NCI-H1436 treated with DMSO at 0.1 percent for 48 hours (cell line): ENCODE data around the gene LMX1B.
"Not testable (repeated sequence)": the region's sequence is repeated elsewhere in the genome, so short reads cannot be mapped to it uniquely, and the experiment has no call there.

ENCODE experiments used
- DNase-seq: peaks from one replicate; lab custom pipeline; 2025; lab: John Stamatoyannopoulos, UW

The LMX1B gene

DNA sequence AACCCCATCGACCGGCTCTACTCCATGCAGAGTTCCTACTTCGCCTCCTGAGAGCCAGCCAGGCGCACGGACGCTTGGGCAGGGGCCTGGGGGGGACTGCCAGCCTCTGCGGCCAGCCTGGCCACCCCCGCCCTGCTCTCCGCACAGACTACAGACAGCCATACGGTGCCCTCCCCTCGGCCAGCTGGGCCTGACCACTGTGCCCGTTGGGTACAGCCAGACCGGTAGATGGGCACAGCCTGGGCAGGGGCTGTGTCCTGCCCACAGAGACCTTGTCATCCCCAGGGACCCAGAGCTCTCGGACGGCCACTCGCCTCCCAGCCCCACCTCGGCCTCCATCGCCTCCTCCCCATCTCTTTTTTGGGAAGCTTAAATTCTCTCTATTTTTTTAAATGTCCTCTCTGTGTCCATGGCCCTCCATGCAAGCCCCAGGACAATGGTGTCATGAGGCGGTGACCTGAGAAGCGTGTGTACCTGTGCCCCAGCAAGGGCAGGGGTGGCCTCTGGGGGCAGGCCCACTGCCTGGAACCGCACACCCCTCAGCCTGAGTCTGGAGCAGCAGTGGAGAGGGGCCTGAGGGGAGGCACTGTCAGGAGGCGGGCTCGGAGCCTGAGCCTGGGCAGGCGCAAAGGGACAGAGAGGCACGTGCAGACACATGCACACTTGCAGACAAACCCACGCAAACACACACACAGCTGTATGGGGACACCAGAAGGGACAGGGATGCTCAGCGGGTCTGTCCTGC is 82.8 kb downstream of the LMX1B start:
- DNase-seq, result no peak

GRCh38 chr9:126697330-126697729 is 83.6 kb downstream of the LMX1B start:
- DNase-seq, result no peak

DNA sequence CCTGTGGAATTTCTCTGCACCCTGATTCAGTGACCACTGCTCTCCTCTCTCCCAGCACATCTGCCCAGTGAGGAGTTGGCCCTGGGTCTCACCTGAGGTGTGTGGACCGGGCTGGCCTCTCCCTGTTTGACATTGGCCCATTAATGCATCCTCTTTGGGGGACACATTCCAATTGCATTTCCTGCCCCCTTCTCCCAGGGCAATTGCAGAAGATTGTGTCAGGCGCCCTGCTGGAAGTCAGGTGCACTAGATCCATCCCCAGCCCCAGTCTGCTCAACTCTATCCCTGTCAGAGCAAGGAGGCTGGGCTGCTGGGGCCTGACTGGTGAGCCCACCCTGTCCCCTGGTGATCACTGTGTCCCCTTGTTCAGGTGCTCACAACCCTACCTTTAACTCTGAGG is 84.5 kb downstream of the LMX1B start:
- no peak for DNase-seq

DNA sequence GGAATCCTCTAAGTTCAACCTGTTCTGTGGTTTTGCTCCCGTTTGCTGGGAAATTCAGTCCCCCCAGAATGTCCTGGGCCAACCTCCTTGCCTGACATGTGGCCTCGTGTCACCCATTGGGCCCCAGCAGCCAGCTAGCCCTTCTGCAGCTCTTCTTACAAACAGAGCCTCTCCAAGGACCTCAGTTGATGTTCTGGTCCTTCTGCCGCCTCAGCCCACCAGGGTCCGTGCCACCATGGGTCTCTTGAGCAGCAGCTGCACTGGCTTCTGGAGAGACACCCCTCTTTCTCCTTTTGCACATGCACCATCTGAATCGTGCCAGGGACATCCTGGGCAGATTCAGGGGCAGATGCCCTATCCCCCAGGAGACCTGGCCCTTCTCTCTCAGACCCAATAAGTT is 85.0 kb downstream of the LMX1B start:
- DNase-seq, result no peak

- no peak for DNase-seq
These were observed 85.7 kb downstream of the LMX1B start for GRCh38 chr9:126699401-126699881.

DNA sequence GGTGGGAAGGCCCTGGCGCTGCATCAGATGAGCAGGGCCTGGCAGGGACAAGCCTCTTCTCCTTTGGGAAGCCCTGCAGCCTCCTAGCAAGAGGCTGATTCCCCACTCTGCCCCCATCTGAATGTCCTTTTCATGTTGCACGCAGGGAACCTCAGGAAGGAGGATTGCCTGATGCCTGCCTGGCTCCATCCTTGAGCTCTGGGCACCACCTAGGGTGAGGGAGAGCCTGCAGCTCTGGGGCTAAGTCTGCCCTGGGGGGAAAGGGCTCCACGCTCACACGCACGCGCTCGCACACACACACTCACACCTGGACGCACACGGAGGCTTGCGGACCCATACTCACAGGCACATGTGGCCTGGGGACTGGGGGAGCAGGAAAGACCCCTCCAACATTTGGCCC is 86.6 kb downstream of the LMX1B start:
- no peak for DNase-seq

GRCh38 chr9:126700903-126701812 is 87.4 kb downstream of the LMX1B start:
- DNase-seq, result no peak

DNA sequence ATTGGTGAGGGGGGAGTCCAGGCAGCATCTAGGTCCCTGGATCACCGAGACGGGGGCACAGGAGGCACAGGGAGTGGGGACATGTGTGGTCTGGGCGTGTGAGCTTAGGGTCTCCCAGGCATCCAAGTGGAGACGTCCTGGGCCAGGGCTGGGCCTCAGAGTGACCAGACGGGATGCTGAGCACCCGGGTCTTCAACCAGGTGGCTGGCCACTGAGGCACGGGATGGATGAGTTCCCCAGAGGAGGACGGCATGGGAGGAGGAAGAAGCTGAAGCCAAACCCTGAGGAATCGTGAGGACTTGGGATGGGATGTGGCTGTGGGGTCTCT is 88.0 kb downstream of the LMX1B start:
- DNase-seq, result no peak

DNA sequence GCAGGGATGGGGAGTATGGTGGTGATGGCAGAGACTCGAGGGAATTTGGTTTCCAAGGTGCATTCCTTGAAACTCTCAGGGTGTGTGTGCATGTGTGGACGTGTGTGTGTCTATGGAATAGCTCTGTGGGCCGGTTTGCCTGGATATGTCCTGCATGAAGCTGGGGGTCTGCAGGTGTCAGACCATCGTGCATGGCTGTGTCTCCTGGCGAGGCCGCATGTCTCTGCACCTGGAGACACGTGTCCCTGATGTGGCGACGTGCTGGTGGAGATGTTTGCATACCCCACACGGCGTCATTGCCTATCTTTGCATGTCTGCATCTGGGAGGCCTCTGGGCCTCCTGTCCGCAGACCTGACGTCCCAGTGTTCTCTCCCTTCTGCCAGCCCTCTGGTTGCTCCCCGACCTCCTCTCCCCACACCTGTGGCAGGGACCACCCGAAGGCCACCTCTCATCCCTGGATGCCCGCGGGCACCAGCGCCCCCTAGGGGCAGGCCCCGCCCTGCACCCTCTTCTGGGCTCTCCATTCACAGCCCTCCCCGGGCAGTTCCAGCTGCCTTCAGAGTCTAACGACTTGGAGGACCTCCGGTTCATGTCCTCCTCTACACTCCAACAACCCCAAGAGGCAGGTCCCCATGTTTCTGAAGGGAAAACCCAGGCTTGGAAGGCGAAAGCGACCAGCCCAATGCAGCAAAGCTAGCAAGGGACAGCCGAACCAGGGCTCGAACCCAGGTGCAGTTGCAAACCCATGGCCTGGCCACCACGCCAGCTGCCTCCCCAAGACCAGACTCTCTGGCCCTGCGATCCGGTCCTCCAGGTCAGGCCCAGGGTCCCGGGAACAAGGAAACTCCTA is 88.6 kb downstream of the LMX1B start:
- no peak for DNase-seq

- DNase-seq, result no peak
These were observed 89.5 kb downstream of the LMX1B start for GRCh38 chr9:126703002-126703865.

GRCh38 chr9:126703866-126704156 is 90.1 kb downstream of the LMX1B start:
- no peak for DNase-seq

GRCh38 chr9:126704157-126704891 is 90.6 kb downstream of the LMX1B start:
- no peak for DNase-seq

- no peak for DNase-seq
These were observed 91.4 kb downstream of the LMX1B start for GRCh38 chr9:126704892-126705766.

GRCh38 chr9:126705767-126706697 is 92.3 kb downstream of the LMX1B start:
- no peak for DNase-seq

GRCh38 chr9:126706698-126707053 is 92.9 kb downstream of the LMX1B start:
- no peak for DNase-seq

GRCh38 chr9:126707083-126707482 is 93.4 kb downstream of the LMX1B start:
- no peak for DNase-seq

DNA sequence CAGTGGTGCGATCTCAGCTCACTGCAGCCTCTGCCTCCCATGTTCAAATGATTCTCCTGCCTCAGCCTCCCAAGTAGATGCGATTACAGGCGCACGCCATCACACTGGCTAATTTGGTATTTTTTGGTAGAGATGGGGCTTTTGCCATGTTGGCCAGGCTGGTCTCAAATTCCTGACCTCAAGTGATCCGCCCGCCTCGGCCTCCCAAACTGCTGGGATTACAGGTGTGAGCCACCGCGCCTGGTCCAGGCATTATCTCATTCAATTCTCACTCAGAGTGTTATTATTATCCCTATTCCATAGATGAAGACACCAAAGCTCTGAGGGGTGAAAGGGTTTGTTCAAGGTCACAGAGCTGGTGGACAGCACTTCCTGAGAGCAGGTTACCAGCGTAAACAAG is 94.0 kb downstream of the LMX1B start:
- DNase-seq, result not testable (repeated sequence)

DNA sequence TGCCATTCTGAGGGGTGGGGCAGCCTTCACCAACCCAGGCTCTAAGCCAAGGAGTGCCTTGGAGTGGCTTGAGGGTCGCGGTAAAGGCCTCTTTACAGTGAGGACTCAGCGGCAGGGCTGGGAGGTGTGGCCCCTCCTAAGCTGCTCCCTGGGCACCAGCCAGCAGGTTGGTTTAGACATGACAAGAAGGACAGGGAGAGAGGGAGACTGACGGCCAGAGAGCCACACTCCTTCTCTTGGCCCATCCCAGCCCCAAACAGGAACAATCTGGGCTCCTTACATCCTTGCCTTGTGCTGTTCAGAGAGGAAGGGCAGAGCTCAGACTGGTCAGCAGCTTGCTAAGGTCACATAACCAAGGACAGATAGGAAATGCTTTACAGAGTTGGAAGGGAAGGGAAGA is 94.5 kb downstream of the LMX1B start:
- DNase-seq, result no peak

DNA sequence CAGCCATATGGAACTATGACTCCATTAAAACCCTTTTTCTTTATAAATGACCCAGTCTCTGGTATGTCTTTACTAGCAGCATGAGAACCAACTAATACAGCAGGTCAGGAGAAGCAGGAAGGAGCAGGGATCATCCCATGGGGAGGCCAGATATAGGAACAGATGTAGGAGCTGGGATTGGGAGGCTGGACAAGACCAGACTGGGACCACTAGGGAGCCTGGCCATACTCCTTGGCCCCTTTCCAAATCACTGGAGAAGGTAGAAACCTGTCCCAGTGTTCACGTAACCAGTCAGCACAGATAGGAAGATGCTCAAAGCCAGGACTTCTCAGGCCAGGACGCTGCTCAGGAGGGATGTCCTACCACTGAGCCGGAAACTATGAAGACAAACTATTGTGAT is 95.5 kb downstream of the LMX1B start:
- DNase-seq, result no peak
